ENCODE measurements around the gene TFPI. TPM values are rescaled to one million over a fixed set of nuclear protein-coding genes. Genes with fewer than 3 reads are reported as not detected.

TFPI gene
- total RNA-seq, 4 donors from 2014 or later = 68.9 to 219 (median 108) TPM

DNA sequence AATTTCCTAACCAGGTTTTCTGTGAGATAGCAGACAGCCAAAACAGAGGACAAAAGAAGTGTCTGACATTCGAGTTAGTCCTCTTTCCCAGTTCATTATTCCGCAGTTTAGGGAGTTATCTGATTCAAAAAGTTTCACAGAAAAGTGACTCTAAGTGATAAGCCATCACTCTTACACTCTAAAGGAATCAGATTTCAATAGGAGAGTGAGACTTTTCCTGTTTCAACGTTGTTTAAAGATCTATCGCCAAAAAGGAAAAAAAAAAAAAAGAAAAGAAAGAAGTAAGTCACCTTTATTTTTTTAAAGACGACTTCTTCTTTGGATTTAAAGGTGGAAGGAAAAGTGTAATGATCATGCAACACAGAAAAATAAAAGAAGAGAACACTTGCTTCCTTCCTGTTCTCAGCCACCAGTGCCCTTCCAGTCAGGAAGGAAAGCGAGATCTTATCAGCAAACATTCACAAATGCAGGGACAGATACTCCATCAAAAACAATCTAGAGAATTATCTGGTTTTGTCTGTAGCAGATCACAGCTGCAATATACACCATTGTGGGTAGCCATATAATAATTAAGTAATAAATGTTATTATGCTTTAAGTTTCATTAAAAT is 49.8 kb downstream of the TFPI start:
- TF ChIP-seq, protein P1, sequence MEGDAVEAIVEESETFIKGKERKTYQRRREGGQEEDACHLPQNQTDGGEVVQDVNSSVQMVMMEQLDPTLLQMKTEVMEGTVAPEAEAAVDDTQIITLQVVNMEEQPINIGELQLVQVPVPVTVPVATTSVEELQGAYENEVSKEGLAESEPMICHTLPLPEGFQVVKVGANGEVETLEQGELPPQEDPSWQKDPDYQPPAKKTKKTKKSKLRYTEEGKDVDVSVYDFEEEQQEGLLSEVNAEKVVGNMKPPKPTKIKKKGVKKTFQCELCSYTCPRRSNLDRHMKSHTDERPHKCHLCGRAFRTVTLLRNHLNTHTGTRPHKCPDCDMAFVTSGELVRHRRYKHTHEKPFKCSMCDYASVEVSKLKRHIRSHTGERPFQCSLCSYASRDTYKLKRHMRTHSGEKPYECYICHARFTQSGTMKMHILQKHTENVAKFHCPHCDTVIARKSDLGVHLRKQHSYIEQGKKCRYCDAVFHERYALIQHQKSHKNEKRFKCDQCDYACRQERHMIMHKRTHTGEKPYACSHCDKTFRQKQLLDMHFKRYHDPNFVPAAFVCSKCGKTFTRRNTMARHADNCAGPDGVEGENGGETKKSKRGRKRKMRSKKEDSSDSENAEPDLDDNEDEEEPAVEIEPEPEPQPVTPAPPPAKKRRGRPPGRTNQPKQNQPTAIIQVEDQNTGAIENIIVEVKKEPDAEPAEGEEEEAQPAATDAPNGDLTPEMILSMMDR (IDR thresholded peaks at IDR 0.05; ENCODE audit: low read depth) = no peak

DNA sequence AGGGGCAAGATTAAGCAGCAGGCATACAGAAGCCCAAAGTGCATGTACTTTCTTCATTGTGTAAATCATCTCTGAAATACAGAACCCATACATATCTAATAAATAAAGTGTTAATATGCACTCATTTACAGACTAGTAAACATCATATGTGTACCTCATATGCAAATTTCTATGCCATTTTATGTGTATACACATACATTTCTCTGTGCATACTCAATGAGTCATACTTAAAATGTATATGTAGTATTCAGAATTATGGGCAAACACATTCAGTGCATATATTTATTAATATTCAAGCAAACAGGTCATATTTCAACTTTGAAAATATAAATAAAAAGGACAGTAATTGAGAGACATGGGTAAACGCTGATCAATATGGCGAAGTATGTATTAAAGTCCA is 50.5 kb downstream of the TFPI start:
- TF ChIP-seq, protein P1 (IDR thresholded peaks at IDR 0.05; ENCODE audit: low read depth) = no peak

DNA sequence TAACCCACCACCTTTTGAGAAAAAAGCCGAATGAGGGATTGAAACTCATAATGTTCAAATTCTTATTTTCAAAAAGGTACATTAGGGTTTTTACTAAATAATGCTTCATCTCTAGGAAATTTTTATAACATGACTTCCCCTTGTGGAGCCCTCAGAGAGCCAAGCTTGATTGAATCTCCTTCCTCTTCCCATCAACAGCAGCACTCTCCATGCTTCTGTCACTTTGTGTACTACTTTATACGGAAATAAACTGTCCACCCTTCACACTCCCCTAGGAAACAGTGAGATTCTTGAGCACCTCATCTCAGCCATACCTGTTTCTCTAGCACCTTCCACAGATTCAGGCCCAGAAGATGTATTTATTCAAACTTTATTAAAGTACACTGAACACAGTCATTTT is 51.8 kb downstream of the TFPI start:
- TF ChIP-seq, protein P1 (IDR thresholded peaks at IDR 0.05; ENCODE audit: low read depth) = no peak

DNA sequence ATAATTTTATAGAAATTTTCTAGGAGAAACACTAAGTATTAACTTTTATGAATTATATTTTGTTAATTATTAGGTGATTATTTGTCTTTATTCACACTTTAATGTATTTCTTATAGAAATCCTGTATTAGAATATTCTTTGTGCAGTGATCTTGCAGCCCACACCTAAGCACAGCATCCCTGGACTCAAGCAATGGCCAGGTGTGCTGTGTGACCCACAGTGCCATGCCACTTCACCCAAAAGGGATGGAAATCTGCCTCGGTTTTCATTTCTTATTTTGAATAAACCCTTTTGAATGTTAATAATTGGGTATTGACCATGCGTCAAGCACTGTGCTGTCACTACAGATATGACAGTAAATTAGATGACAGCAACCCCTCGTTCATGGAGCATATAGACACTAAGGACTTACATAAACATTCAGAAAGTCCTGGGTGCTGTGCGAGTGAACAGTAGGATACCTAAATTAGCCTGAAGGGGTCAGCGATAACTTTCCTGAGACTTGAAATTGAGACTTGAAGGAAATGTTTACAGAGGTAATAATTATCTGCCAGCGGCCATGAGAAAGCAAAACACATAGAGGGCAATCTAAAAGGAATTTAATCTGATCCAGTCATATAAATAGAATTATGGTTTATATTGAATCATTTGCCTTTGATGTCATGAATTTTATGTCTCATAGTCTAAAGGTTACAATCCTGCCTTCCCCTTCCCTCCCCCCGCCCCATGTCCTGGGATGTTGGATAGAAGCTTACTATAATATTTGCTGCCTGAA is 53.5 kb downstream of the TFPI start:
- TF ChIP-seq, protein P1 (IDR thresholded peaks at IDR 0.05; ENCODE audit: low read depth) = no peak

DNA sequence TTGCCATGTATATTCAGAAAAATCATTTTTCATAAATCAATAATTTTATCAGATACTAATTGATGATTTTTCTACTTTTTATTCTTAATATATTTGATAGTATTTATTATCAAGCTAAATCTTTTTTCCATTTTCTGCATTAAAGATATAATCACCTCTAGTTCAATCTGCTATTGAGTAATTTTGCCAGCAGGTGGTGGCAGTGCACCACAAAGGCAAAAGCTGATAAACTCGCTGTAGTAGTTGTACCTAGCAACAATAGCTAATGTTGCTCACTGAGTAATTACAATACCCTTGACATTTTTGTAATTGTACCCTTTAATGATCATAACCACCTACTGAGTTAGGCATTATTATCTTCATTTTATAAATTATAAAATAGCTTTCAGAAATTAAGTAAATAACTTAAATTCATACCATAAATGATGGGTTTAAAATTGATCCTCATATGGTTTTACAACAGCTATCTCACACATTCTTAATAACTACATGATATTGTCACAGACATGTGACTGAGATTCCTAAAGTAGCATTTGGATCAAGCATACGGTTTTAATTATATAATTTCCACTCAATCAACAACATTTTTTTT is 54.2 kb downstream of the TFPI start:
- TF ChIP-seq, protein P1 (IDR thresholded peaks at IDR 0.05; ENCODE audit: low read depth) = no peak

DNA sequence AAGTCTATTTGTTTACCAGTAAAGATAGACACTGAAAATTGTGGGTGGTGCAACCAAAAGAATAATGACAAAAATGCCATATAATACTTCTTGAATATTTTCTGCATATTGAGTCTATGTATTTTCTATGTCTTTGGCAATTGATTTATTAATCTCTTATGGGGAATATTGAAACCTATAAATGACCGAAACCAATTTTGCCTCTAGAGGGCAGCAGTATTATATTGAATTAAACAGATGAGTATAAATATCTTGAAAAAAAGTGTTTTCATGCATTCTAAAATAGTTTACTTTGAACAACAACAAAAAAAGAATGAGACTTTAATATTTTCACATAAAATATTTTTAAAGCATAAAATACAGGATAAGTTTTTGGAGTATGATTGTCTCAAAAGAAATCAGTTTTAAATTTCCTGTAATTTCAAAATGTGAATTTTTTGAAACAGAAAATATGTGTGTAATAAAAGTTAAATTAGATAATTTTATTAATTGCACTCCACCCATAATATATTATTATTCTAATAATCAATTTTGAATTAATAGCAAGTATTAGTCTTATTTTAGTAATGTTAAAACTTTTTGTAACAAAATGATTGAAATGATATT is 56.3 kb downstream of the TFPI start:
- TF ChIP-seq, protein P1 (IDR thresholded peaks at IDR 0.05; ENCODE audit: low read depth) = no peak

DNA sequence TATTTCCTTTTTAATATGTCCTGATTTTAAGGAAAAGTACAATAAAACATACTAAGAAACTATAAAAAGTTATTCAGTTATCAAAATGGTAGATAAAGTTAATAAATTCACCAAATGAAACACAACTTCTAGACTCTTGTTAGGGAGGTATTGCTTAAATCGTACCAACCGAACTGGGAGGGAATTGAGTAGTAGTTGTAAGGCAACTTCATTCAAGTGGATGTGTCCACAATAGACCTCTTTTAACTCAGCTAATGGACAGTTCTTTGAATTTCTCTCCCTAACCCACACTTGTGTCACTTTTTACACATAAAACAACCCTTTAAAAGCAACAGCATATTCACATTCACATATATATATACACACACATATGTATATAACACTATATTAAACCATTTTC is 57.1 kb downstream of the TFPI start:
- TF ChIP-seq, protein P1 (IDR thresholded peaks at IDR 0.05; ENCODE audit: low read depth) = no peak

All from subcutaneous adipose tissue (tissue), 4 donors.